Measurements from ENCODE around the gene CRYZL1.

GRCh38 chr21:33622253-33622652, 19.3 kb downstream of the CRYZL1 start:
- TF ChIP-seq EZH2 (IDR thresholded peaks at IDR 0.05; ENCODE audit: insufficient read depth, poor library complexity, severe bottlenecking) (no peak), EZH2phosphoT487 (IDR thresholded peaks at IDR 0.05; ENCODE audit: insufficient read depth, low read depth) (no peak)
